Osteocyte (in vitro differentiated cells): ENCODE results near the gene C15orf40. TPM values are rescaled to one million over a fixed set of nuclear protein-coding genes. Genes with fewer than 3 reads are reported as not detected.

Experiments
- DNase-seq: peaks from one replicate; pipeline ENCODE4 v3.0.0; 2021; ENCODE audit warnings: mixed read lengths; ENCODE audit not compliant: unreplicated experiment; ENCODE audit errors: extremely low spot score
- H3K27ac Mint-ChIP-seq: one replicate; pipeline ENCODE4 v1.8.0; 2021; ENCODE audit warnings: mild to moderate bottlenecking, mixed read lengths; ENCODE audit not compliant: unreplicated experiment
- H3K27me3 Mint-ChIP-seq: one replicate; pipeline ENCODE4 v1.8.0; 2021; ENCODE audit warnings: mixed read lengths; ENCODE audit not compliant: unreplicated experiment
- H3K36me3 Mint-ChIP-seq: one replicate; pipeline ENCODE4 v1.8.0; 2021; ENCODE audit warnings: mixed read lengths; ENCODE audit not compliant: unreplicated experiment
- H3K4me1 Mint-ChIP-seq: one replicate; pipeline ENCODE4 v1.8.0; 2021; ENCODE audit warnings: mixed read lengths; ENCODE audit not compliant: unreplicated experiment
- H3K4me3 Mint-ChIP-seq: one replicate; pipeline ENCODE4 v1.8.0; 2021; ENCODE audit warnings: mild to moderate bottlenecking, moderate library complexity, mixed read lengths; ENCODE audit not compliant: unreplicated experiment
- H3K9me3 Mint-ChIP-seq: one replicate; pipeline ENCODE4 v1.8.0; 2021; ENCODE audit warnings: mixed read lengths; ENCODE audit not compliant: unreplicated experiment
- long read RNA-seq: library from polyadenylated mRNA; unstranded; transcript quantifications from one replicate; pipeline ENCODE4 v2.0.0, GENCODE V29; 2021
- total RNA-seq: library from RNA; stranded (reverse); gene quantifications from 2 replicates; pipeline ENCODE4 v1.2.1, GENCODE V29; 2021
- TF ChIP-seq, protein P1 (sequence below): fragments of 200-600 bp; sonication (generic); IDR thresholded peaks from 2 replicates; pipeline ENCODE4 v1.5.0; 2021; ENCODE audit warnings: antibody characterized with exemption, mild to moderate bottlenecking, moderate library complexity

Gene C15orf40
- 22.2 and 24.5 TPM in 2 replicates for total RNA-seq
- long read RNA-seq, full-length matches to known transcripts: 18 of 29 reads
- long read RNA-seq, partial matches to known transcripts: 1 of 29 reads
- long read RNA-seq, other reads (novel, unspliced or antisense): 10 of 29 reads

DNA sequence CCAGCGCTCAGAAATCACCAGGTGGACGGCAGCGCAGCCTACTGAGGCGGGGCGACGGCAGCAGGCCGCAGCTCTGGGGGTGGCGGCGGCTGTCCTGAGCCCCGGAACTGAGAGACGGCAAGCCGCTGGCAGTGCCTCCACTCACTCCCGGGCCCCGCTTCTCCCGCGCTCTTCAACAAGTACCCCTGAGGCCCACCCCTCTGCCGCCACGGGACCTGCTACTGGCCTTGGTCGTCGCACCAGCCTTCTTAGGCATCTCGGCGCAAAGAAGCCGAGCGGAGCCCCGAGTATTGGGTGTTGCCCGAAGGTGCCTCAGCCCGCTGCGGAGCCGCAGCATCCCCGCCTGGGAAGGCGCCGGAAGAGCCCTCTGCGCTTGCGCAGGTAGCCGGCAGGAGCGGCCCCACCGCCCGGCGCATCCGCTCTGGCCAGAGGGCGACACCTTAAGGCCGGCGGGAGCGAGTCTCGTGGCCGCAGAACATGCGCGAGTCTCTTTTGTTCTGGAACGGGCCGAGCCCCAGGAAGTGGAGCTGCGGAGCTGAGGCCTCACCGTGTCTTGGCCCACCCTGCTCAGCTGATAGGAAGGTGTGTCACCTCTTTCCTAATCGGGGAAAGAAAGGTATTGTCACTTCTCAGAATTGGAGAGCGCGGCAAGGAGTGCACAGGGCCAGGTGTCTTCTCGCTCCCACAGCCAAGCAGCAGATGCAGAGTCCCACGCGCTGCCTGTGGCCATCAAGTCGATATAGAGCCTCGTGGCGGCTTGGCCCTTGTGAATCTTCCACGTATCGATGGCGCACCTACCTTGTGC, at the start of gene C15orf40:
C15orf40 (minus strand) TSS at position 369 of the 805 bp plus-strand sequence; CDS start at position 337, 32 bp downstream.
- Mint-ChIP-seq H3K36me3 (peaks cover 14% of the 10 kb centered on the region), H3K4me1 (peaks cover 34% of the 10 kb centered on the region), H3K27ac (peak within 1 kb of the TSS; percentile 91), H3K4me3 (peak within 1 kb of the TSS; percentile 91), H3K27me3 (no peaks in the 10 kb centered on the region), H3K9me3 (no peaks in the 10 kb centered on the region)
- TF ChIP-seq, protein P1, sequence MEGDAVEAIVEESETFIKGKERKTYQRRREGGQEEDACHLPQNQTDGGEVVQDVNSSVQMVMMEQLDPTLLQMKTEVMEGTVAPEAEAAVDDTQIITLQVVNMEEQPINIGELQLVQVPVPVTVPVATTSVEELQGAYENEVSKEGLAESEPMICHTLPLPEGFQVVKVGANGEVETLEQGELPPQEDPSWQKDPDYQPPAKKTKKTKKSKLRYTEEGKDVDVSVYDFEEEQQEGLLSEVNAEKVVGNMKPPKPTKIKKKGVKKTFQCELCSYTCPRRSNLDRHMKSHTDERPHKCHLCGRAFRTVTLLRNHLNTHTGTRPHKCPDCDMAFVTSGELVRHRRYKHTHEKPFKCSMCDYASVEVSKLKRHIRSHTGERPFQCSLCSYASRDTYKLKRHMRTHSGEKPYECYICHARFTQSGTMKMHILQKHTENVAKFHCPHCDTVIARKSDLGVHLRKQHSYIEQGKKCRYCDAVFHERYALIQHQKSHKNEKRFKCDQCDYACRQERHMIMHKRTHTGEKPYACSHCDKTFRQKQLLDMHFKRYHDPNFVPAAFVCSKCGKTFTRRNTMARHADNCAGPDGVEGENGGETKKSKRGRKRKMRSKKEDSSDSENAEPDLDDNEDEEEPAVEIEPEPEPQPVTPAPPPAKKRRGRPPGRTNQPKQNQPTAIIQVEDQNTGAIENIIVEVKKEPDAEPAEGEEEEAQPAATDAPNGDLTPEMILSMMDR: peak; percentile 58
- DNase-seq: peak; percentile 95

DNA sequence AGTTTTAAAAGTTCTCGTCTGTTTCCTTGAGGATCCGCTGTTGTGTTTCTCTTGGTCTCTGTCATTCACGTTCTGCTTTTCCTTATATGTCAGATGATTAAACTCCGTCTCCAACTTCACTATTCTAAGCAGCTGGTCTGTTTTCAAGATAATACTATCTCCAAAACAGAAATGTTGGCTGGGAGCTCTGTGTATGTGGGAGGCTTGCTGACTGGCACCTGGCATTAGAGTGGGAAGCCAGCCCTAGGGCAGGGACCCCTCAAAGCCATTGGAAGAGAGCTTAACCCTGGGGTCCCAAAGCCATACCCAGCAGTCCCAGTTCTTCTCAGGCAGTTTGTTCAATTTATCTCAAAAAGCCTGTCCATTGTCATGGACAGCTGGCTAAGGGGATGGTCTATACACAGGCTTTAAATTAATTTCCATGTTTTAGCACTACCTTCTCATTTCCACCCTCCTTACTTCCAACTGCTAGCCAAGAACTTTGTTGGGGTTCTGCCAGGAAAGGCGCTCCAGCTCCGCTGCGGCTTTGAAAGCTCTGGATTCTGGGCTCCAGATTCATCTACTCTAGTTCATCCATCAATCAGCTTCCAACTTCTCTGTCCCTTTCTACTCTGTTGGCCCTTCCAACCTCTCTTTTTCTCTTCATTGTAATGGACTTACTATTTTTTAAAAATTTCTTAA, 46.4 kb upstream of the C15orf40 start:
- no peaks in the 10 kb centered on the region for H3K4me1 Mint-ChIP-seq
- no peak overlapping the region for H3K27ac Mint-ChIP-seq
- TF ChIP-seq, protein P1: no peak
- peaks cover 13% of the 10 kb centered on the region for H3K36me3 Mint-ChIP-seq
- no peak for DNase-seq
- H3K9me3 Mint-ChIP-seq: no peaks in the 10 kb centered on the region
- no peaks in the 10 kb centered on the region for H3K27me3 Mint-ChIP-seq
- H3K4me3 Mint-ChIP-seq: no peak overlapping the region

DNA sequence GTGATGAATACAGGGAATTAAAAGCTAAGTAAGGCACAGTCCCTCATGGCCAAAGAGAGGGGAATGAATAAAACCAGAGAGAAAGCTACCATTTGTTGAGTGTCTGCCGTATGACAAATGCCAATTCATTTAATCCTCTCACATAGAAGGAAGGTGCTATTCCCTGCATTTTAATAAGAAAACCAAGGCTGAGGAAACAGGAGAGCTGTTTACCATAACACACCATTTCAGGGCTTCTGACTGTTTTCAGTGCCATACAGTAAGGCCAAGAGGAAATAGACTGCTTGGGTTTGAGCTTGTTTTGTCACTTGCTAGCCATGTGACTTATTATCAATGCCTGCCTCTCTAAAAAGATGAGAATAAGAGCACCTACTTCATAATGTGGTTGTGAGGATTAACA, 45.6 kb upstream of the C15orf40 start:
- H3K36me3 Mint-ChIP-seq: peaks cover 15% of the 10 kb centered on the region

DNA sequence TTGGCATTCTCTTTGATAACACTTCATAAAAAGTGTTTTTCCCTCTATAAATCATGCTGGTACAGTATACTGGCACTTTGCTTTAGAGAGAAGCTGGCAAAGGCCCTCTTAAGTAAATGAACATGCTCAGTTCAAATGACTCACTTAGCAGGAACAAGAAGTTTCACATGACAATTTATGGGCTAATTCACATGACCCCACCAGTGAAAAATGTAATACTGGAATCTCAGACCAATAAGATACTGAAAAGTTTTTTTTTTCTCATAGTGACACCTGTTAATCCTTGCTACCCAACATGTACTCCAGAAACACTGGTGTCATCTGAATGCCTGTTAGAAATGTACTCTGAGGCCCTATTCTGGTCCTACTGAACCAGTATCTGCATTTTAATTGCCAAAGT, 41.7 kb upstream of the C15orf40 start:
- TF ChIP-seq, protein P1: no peak
- H3K9me3 Mint-ChIP-seq: no peaks in the 10 kb centered on the region
- DNase-seq: no peak
- no peak overlapping the region for H3K4me3 Mint-ChIP-seq
- no peaks in the 10 kb centered on the region for H3K4me1 Mint-ChIP-seq
- peaks cover 27% of the 10 kb centered on the region for H3K36me3 Mint-ChIP-seq
- no peak overlapping the region for H3K27ac Mint-ChIP-seq
- no peaks in the 10 kb centered on the region for H3K27me3 Mint-ChIP-seq

More for the DNA sequence above, 45.6 kb upstream of the C15orf40 start:
- Mint-ChIP-seq H3K27ac (no peak overlapping the region), H3K27me3 (no peaks in the 10 kb centered on the region), H3K4me3 (no peak overlapping the region), H3K4me1 (no peaks in the 10 kb centered on the region), H3K9me3 (no peaks in the 10 kb centered on the region)
- no peak for DNase-seq
- TF ChIP-seq, protein P1: no peak
